GM21381 (cell line): Measurements from ENCODE around the gene SAT2.
"Not testable (repeated sequence)": the region's sequence is repeated elsewhere in the genome, so short reads cannot be mapped to it uniquely, and the experiment has no call there.

Source experiments
- ATAC-seq: cut with Tn5 transposase; IDR thresholded peaks from one replicate; pipeline ENCODE4 v1.9.1; 2021; ENCODE audit warnings: mild to moderate bottlenecking, moderate library complexity; ENCODE audit not compliant: unreplicated experiment

The SAT2 gene

GRCh38 chr17:7627250-7628121 lies at the start of gene SAT2:
Gene SAT2, minus strand, starts transcription at chr17:7627821. Its CDS starts 186 bp downstream, at chr17:7627635.
- ATAC-seq: peak; percentile 87

GRCh38 chr17:7676533-7676932 lies 48.9 kb upstream of the SAT2 start:
- ATAC-seq: no peak

GRCh38 chr17:7674934-7675333 lies 47.3 kb upstream of the SAT2 start:
- no peak for ATAC-seq

- ATAC-seq: no peak
These were observed 45.6 kb upstream of the SAT2 start for GRCh38 chr17:7673239-7673638.

- ATAC-seq: no peak
These were observed 40.9 kb upstream of the SAT2 start for GRCh38 chr17:7668482-7668881.

- ATAC-seq: no peak
These were observed 40.2 kb upstream of the SAT2 start for GRCh38 chr17:7667656-7668406.

GRCh38 chr17:7656958-7657609 lies 29.5 kb upstream of the SAT2 start:
- ATAC-seq: no peak

GRCh38 chr17:7655541-7655840 lies 27.9 kb upstream of the SAT2 start:
- no peak for ATAC-seq

GRCh38 chr17:7654832-7655540 lies 27.4 kb upstream of the SAT2 start:
- ATAC-seq: no peak

- ATAC-seq: no peak
These were observed 25.1 kb upstream of the SAT2 start for GRCh38 chr17:7652388-7653356.

GRCh38 chr17:7651665-7652387 lies 24.2 kb upstream of the SAT2 start:
- ATAC-seq: no peak

GRCh38 chr17:7651097-7651664 lies 23.6 kb upstream of the SAT2 start:
- ATAC-seq: no peak

- no peak for ATAC-seq
These were observed 23.0 kb upstream of the SAT2 start, which contains the start of gene ATP1B2 for GRCh38 chr17:7650509-7651096. Gene ATP1B2, plus strand, starts transcription at chr17:7650926. Its CDS starts 593 bp downstream, at chr17:7651519.

- ATAC-seq: no peak
These were observed 19.4 kb upstream of the SAT2 start for GRCh38 chr17:7647018-7647417.

- no peak for ATAC-seq
These were observed 18.8 kb upstream of the SAT2 start for GRCh38 chr17:7646457-7646856.

GRCh38 chr17:7644775-7645174 lies 17.2 kb upstream of the SAT2 start:
- no peak for ATAC-seq

- not testable (repeated sequence) for ATAC-seq
These were observed 14.0 kb upstream of the SAT2 start for GRCh38 chr17:7641635-7642034.

- no peak for ATAC-seq
These were observed 13.2 kb upstream of the SAT2 start for GRCh38 chr17:7640783-7641182.
